Fibroblast of gingiva (primary cell): ENCODE data around the gene MYO9A.
"Not testable (repeated sequence)": the region's sequence is repeated elsewhere in the genome, so short reads cannot be mapped to it uniquely, and the experiment has no call there.

Experiments
- DNase-seq: peaks from one replicate; pipeline ENCODE4 v3.0.0-alpha.2; 2011; ENCODE audit warnings: low read depth

Gene MYO9A

GRCh38 chr15:72037321-72037720 is 80.6 kb downstream of the MYO9A start:
- no peak for DNase-seq

DNA sequence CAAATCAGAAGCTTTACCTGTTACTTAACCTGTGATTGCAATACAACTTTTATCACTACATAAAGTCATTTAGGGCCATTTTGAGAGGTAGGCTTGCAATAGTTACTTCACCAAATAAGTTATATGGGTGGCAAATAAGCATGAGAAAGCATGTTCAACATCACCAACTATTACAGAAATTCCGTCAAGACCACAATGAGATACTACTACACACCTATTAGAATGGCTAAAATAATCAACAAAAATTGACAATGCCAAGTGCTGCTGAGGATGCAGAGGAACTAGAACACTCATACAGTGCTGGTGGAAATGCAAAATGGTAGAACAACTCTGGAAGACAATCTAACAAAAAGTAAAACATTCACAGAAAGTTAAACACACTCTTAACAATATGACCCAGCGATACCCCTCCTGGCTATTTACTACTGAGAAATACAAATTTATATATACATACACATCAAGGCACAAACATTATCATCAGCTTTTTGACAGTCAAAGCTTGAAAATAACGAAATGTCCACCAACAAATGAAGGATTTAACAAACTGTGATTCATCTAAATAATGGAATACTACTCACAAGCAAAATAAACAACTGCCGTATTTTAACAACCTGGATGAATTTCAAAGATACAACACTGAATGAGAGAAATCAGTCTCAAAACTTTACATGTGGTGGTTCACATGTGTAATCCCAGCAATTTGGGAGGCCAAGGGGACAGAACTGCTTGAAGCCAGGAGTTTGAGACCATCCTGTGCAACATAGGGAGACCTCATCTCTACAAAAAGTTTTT is 82.9 kb downstream of the MYO9A start:
- no peak for DNase-seq

DNA sequence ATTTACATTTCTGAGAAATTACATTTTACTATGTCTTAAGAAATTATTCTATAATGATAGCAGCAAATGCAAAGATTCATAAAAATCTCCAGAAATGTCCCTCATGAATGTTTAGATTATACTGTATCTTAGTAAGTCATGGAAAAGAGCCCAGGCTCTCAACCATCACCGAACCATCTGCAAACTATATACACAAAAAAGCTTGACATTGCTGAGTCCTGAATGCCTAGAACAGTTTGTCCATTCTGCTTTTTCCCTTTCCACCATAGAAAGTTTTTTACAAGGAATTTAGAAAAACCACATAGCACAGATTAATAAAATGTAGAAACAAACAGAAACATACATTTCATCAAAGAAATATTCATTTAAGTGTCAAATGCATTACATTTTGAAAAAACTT is 83.6 kb downstream of the MYO9A start:
- DNase-seq, result peak; percentile 35

DNA sequence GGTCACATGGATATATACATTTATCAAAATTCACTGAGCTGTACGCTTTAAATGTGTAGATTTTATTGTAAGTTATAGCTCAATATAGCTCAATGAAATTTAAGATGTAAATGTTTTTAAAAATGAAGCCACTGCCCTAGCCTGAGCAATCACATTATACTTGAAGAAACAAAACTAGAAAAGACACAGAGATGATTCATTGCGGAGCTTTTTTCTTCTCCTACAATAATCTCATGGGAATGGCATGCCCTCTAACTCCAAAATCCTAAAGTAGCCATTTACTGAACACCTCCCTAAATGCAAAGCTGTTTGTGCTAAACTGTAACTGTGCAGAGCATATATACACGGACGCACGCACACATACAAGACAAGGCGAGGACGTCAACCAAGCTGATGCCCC is 84.2 kb downstream of the MYO9A start:
- DNase-seq, result peak; percentile 5

GRCh38 chr15:72033285-72033684 is 84.7 kb downstream of the MYO9A start:
- no peak for DNase-seq

DNA sequence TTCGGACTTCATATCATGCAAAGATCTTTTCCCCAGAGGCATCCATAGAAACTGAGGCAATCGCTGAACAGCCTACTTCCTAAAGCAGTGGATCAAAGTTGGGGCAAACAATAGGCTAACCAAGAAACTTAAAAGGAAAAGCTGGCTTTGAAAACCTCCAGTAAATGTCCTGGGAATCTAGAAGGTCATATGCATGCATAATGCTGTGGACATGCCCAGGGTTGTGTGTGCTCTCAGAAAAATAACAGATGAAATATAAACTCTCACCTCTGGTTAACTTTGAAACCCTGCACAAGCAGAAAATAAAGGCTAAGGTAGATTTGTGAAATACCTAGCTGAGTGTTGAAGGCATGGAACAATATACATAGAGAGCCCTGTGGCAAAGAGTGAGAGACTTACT is 96.3 kb downstream of the MYO9A start:
- DNase-seq, result no peak

DNA sequence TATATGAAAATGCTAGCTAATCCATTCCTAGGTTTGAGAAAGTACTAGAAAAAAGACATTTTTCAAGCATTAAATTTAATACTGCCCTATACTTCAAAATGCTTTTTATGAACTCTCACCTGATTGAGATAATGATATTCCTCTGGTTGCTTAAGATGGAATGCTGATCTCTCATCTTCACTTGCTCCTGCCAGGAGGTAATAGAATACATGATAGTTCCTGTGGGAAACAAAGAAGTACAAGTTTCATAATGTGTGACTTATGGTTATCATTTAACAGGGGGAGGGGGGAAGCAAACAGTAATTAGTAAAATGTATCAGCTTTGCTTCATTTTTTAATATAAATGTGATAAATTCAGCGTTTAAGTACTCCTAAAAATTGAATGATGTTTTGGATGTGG is 97.2 kb downstream of the MYO9A start:
- peak; percentile 28 for DNase-seq

DNA sequence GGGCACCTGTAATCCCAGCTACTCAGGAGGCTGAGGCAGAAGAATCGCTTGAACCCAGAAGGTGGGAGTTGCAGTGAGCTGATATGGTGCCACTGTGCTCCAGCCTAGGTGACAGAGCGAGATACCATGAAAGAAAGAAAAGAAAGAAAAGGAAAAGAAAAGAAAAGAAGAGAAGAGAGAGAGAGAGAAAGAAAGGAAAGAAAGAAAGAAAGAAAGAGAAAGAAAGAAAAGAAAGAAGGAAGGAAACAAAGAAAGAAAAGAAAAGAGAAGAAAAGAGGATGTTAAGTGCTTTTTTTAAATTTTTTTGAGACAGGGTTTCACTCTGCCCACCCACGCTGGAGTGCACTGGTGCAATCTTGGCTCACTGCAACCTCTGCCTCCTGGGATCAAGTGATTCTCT is 103.4 kb downstream of the MYO9A start:
- not testable (repeated sequence) for DNase-seq

GRCh38 chr15:72013703-72014102 is 104.2 kb downstream of the MYO9A start:
- DNase-seq, result no peak

DNA sequence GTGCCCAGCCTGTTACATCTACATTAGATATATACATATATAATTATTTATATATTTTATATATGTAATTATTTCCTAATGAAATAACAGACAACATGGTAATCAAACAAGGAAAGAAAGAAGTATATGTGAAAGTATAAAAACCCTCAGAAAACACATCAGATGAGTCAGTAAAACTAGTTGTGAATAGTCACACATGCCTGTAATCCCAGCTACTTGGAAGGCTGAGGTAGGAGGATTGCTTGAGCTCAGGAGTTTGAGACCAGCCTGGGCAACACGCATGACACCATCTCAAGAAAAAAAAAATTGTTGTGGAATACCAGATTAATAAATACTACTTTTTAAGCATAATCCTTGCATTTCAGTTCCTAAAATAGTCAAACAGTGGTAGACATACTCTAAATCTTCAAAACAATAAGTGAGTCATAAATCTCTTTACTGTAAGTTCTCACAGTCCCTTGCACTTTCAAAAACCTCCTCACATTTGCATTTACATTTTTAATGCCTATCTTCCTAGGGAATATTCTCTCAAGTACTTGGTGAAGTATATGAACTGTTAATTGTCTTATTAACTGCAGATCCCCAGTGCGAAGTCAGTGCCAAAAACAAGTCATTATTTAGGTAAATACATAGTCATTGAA is 106.5 kb downstream of the MYO9A start:
- DNase-seq, result no peak

- no peak for DNase-seq
These were observed 108.7 kb downstream of the MYO9A start for GRCh38 chr15:72009222-72009621.

DNA sequence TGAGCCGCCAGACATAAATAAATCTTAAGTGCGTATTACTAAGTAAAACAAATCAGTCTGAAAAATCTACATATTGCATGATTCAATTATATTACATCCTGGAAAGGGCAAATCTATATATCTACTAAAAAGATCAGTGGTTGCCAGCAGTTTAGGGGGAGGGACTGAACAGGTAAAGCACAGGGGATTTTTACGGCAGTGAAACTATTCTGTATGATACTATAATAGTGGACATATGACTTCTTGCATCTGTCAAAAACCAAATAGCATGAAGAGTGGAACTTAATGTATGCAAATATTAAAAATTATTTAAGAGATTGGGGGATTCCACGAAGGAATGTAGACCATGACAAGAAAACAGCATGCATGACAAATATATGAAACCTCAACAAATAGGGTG is 111.6 kb downstream of the MYO9A start:
- DNase-seq, result no peak

GRCh38 chr15:72005483-72005882 is 112.5 kb downstream of the MYO9A start:
- DNase-seq, result no peak

DNA sequence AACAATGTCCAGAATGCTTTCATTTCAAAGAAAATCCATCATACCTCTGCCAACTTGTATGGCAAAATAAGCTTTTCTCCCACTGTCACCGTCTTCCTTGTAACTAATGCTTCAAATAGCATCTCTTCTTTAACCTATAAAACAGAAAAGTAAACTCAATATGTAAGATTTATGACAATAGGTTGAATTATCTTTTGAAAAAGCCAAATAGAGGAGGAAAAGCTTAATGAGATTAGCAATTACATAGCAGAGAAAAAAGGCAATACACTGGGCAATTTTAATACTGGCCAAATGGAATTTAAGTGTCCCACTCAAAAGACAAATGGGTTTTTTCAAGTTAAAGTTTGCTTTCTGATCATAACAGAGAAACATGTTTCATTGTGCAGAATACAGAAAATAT is 118.1 kb downstream of the MYO9A start:
- DNase-seq, result no peak

DNA sequence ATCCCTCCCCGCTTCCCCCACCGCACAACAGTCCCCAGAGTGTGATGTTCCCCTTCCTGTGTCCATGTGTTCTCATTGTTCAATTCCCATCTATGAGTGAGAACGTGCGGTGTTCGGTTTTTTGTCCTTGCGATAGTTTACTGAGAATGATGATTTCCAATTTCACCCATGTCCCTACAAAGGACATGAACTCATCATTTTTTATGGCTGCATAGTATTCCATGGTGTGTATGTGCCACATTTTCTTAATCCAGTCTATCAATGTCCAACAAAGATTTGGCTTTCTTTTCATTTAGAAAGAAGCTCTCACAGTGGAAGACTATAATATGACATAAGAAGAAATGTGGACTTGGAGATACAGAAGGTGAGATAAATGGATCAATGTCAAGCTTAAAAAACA is 119.2 kb downstream of the MYO9A start:
- DNase-seq, result not testable (repeated sequence)

- no peak for DNase-seq
These were observed 120.3 kb downstream of the MYO9A start for GRCh38 chr15:71997691-71998090.

- DNase-seq, result no peak
These were observed 142.2 kb downstream of the MYO9A start for GRCh38 chr15:71975816-71976150.

- DNase-seq, result no peak
These were observed 143.7 kb downstream of the MYO9A start for GRCh38 chr15:71974211-71974610.

DNA sequence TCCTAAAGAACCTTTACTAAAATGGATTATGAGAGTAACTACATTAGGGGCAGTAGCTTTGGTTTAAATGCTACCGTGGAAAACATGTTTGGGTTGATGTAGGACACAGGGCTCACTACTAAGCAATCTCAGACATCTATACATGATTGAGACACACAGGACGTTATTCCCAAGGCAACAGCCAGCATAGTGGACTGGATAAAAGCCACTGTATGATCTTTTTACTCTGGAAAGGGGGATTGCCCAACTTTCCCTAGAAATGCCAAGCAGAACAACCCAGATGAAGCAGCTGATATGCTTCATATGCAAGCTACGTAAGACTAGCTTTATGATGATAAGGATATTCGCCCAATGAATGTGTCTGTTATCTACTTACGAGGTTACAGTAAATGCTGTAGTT is 144.6 kb downstream of the MYO9A start:
- peak; percentile 4 for DNase-seq

DNA sequence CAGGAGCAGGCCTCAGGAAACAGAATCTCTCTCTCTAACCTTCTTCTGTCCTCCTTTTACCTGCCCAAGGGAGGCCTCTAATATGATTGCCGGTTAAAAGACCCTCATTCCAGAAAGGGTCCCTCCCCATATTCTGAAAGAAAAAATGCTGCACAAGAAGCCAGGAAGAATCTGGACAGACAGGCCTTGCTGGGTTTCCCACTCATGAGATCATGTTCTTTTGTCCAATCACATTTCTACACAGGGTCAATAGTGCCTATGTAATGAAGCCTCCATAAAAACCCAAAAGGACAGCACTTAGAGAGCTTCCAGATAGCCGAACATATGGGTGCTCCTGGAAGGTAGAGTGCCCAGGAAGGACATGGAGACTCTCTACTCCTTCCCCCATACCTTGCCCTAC is 146.0 kb downstream of the MYO9A start:
- DNase-seq, result no peak

DNA sequence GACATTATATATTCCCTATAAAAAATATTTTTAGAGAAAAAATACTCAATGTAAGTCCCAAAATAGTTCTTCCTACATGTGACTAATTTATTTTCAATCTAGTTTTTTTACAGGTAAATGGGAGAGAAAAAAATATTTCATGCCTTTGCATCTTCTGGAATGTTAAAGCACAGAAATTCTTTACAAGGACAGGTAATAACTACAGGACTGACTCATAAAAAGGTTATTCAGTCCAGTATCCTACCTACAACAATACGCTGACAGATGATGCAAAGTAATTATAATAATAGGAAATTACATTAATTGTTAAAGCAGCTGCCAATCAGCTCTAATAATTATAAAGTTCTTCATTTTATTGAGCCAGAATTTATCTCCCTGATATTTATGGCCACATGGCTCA is 147.5 kb downstream of the MYO9A start:
- DNase-seq, result no peak

DNA sequence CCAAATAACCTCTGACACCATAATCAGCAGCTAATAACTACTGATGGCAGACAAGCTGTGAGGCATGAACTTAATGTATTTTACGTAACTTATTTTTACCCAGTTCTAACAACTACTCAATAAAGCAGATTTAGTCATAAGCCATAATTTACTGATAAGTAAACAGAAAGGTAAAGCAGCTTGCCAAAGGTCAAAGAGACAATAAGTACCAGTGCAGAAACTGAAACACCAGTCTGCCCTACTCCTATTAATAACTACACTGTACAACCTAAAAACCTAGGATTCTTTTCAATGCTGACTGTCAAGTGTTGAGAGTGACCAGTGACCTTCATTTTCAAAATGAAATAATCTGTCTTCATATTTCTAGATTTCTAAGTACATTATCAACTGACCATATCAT is 155.4 kb downstream of the MYO9A start:
- DNase-seq, result no peak

GRCh38 chr15:71957026-71957425 is 160.9 kb downstream of the MYO9A start:
- DNase-seq, result peak; percentile 19

- DNase-seq, result peak; percentile 78
These were observed 166.8 kb downstream of the MYO9A start for GRCh38 chr15:71951134-71951533.
